AG09319 (cell line): ENCODE results near the gene LRCH1.
A peak's percentile ranks its signal among the peaks of the same experiment; 100 is the strongest.

Experiments used
- DNase-seq: peaks from one replicate; pipeline ENCODE4 v3.0.0-alpha.2; 2010; ENCODE audit warnings: low read depth; ENCODE audit errors: extremely low read depth
- CTCF ChIP-seq: IDR thresholded peaks from 2 replicates; pipeline ENCODE4 v1.5.1; 2011; ENCODE audit warnings: low read depth, mild to moderate bottlenecking, inconsistent platforms, low read length, moderate library complexity

Gene LRCH1

DNA sequence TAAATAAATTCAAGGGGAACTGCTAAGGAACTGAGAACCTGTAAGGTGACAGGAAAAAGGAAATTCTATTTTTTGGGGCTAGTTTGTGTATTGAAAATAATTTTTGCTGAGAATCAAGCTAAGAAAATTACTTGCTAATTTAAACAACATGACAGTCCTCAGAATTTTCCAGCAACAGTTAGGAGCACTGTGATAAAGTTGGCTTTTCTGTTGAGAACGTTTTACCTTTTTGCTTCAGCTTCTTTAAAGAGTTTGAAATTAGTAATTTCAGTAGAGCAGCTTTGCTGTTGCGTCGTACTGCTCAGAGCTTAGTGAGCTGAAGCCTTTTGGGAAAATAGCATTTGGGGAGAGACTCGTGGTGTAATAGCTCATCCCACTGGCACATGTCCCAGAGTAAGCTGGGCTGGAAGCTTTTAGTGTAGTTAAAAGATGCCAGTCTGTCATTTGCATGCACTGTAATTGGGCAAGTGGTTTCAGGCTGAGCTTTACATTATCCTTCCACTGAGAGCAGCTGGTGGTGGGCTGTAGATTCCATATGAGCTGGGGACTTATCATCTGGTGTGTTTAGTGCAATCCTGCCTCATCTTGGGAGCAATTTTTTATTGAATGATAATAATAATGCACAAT is 69.8 kb downstream of the LRCH1 start:
- DNase-seq = peak; percentile 63
- TF ChIP-seq CTCF = no peak

DNA sequence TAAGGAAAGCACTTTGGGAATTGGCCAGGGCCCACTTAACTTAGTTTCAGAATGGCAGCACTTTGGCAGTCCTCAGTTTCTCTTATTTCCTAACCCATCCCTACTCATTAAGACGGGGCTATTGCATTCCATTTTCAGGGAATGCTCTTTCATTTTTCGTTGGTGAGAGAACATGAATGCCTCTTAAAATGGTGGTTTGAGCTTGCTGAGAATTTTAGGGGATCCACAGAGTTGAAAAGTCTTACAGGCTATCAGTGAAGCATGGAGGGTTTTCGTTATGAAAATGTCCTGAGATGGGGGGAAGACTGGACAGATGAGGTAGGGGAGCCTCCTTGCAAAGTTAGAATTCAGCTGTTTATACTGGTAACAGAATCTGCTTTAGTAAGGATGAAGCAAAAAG is 71.4 kb downstream of the LRCH1 start:
- no peak for DNase-seq
- TF ChIP-seq CTCF = no peak

- DNase-seq = no peak
- TF ChIP-seq CTCF = no peak
Measured at GRCh38 chr13:46624821-46625220, 71.9 kb downstream of the LRCH1 start.

DNA sequence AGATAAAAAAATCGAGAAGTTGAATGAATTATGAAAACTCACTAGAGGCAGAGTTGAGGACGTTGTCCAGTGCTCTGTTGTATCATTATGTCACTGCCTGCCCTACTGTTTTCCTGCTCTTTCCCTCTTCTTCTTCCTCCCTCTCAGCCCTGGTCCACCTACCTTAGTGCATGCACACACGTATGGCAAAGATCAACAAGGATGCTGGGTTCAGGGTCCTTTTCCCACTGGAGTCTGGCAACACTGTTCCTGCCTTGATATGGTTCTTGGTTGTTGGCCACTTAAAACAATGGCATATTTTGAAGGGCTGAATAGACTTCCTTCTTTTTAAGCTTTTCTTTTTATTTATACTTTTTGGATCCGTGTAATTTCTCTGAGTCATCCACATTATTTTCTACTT is 74.5 kb downstream of the LRCH1 start:
- TF ChIP-seq CTCF = no peak
- DNase-seq = no peak

- TF ChIP-seq CTCF = no peak
- DNase-seq = no peak
Measured at GRCh38 chr13:46628622-46629365, 75.8 kb downstream of the LRCH1 start.

DNA sequence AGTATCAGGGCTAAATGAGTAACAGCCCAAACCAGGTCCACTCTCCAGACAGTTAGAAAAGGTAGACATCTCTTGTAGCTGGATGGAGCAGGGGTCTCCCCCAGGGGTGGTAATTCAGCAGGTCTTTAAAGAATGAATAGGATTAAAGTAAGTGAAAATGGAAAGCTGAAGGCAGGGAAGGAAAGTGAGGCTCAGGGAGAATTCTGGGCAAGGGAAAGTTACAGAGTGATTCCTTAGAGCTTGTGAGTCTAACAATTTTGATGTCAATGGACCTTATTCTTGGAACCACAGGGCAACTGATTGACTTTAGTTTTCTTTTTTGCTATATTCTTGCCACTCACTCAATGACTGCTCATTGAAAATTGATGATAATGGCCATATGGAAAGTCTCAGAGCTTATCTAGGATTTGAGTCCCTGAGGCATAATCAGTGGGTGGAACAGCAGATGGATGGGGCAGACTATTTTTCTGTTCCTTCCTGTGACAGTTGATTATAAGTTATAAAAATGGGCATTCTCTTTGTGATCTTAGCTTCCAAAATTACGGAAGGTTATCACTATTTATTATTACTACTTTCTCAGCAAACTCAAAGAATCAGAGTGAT is 76.9 kb downstream of the LRCH1 start:
- no peak for DNase-seq
- TF ChIP-seq CTCF = no peak
